NCI-H748 treated with DMSO at 0.1 percent for 48 hours (cell line): Measurements from ENCODE around the gene MAN1C1.

Experiments used
- DNase-seq: peaks from one replicate; lab custom pipeline; 2025; lab: John Stamatoyannopoulos, UW

Gene MAN1C1

GRCh38 chr1:25616095-25616986 is at the start of gene MAN1C1:
Gene MAN1C1, plus strand, starts transcription at chr1:25616791. Its CDS starts 1,007 bp downstream, at chr1:25617798.
- peak; percentile 68 for DNase-seq

GRCh38 chr1:25567710-25568089 is 48.9 kb upstream of the MAN1C1 start:
- DNase-seq, result no peak

GRCh38 chr1:25568090-25568833 is 48.3 kb upstream of the MAN1C1 start:
- no peak for DNase-seq

- no peak for DNase-seq
Measured at GRCh38 chr1:25568834-25569596, 47.6 kb upstream of the MAN1C1 start.

GRCh38 chr1:25569597-25570396 is 46.8 kb upstream of the MAN1C1 start:
- no peak for DNase-seq

GRCh38 chr1:25570798-25571521 is 45.6 kb upstream of the MAN1C1 start:
- DNase-seq, result no peak

- no peak for DNase-seq
Measured at GRCh38 chr1:25571522-25571970, 45.0 kb upstream of the MAN1C1 start.

GRCh38 chr1:25572107-25572506 is 44.5 kb upstream of the MAN1C1 start:
- DNase-seq, result no peak

- no peak for DNase-seq
Measured at GRCh38 chr1:25572708-25573590, 43.6 kb upstream of the MAN1C1 start.

- no peak for DNase-seq
Measured at GRCh38 chr1:25573591-25573930, 43.0 kb upstream of the MAN1C1 start.

GRCh38 chr1:25573961-25574360 is 42.6 kb upstream of the MAN1C1 start:
- no peak for DNase-seq

- no peak for DNase-seq
Measured at GRCh38 chr1:25575191-25575590, 41.4 kb upstream of the MAN1C1 start.

GRCh38 chr1:25576459-25577133 is 40.0 kb upstream of the MAN1C1 start:
- no peak for DNase-seq

- no peak for DNase-seq
Measured at GRCh38 chr1:25577134-25577920, 39.3 kb upstream of the MAN1C1 start.

- no peak for DNase-seq
Measured at GRCh38 chr1:25579292-25580252, 37.0 kb upstream of the MAN1C1 start.

GRCh38 chr1:25580927-25581326 is 35.7 kb upstream of the MAN1C1 start:
- no peak for DNase-seq

- no peak for DNase-seq
Measured at GRCh38 chr1:25581764-25582163, 34.8 kb upstream of the MAN1C1 start.
